AG10803 (cell line): ENCODE results near the gene CDH23.
"Not testable (repeated sequence)": the region's sequence is repeated elsewhere in the genome, so short reads cannot be mapped to it uniquely, and the experiment has no call there.

Experiments used
- DNase-seq: peaks from one replicate; pipeline ENCODE4 v3.0.0; 2010; ENCODE audit warnings: low read depth
- H3K4me3 ChIP-seq: 2 replicates; pipeline ENCODE4 v1.5.1; 2011; ENCODE audit warnings: mild to moderate bottlenecking, low read length, control low read depth
- CTCF ChIP-seq: conservative IDR thresholded peaks from 2 replicates; pipeline ENCODE4 v1.5.1; 2011; ENCODE audit warnings: mild to moderate bottlenecking, low read length, control low read depth, inconsistent platforms

CDH23 gene

GRCh38 chr10:71353639-71354038, 43.1 kb upstream of the CDH23 start:
- DNase-seq: no peak
- no peak for TF ChIP-seq CTCF
- H3K4me3 ChIP-seq: no peak overlapping the region

DNA sequence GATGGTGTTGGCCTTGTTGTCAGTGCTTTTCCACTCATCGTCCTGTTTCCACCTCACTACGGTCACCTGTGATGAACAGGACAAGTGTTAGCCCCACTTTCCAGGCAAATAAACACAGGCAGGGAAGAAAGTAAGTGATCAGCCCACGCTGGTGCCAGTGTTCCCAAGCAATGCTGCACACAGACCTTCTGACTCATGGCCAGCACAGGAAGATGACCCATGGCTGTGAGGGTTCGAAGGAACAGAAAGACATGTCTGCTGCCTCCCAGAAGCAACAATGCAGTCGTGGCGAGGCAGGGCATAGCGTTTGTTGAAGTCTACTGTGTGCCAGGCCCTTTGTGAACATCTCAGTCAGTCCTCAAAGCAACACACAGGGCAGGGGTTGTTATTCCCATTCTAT, 41.9 kb upstream of the CDH23 start:
- TF ChIP-seq CTCF: no peak
- no peak overlapping the region for H3K4me3 ChIP-seq
- no peak for DNase-seq

- TF ChIP-seq CTCF: no peak
Measured at GRCh38 chr10:71355886-71356285, 40.8 kb upstream of the CDH23 start.

DNA sequence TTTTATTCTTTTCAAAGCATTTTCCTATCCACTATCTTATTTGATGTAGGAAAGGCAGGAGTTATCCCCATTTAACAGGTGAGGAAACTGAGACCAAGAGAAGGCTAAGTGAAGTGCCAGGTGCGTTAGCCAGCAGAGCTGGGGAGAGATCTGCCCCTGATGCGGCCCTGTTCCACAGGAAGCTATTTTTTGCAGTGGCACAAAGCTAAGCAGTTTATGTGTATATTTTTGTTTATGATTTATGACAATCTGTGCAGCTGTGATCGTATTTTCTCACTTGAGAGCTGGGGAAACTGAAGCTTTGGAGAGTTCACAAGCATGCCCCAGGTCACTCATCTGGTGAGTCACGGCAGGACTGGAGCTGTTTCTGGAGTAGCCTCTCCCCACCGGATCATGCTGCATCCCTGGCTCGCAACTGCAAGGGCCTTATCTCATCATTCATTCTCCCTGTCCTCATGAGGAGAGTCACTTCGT, 38.9 kb upstream of the CDH23 start:
- no peak overlapping the region for H3K4me3 ChIP-seq
- no peak for DNase-seq
- no peak for TF ChIP-seq CTCF

More at GRCh38 chr10:71355886-71356285, 40.8 kb upstream of the CDH23 start:
- H3K4me3 ChIP-seq: no peak overlapping the region
- DNase-seq: no peak

- H3K4me3 ChIP-seq: no peak overlapping the region
- no peak for TF ChIP-seq CTCF
- no peak for DNase-seq
Measured at GRCh38 chr10:71358277-71358676, 38.4 kb upstream of the CDH23 start.

DNA sequence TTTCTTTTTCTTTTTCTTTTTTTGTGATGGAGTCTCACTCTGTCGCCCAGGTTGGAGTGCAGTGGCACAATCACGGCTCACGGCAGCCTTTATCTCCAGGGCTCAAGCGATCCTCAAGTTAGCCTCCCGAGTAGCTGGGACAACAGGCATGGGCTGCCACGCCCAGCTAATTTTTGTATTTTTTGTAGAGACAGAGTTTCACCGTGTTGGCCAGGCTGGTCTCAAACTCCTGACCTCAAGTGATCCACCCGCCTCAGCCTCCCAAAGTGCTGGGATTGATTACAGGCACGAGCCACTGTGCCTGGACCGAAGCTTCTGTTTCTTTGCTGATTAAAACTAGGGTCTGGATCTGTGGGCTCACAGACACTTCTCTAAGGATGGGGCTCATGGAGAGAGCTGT, 37.8 kb upstream of the CDH23 start:
- H3K4me3 ChIP-seq, DNase-seq: not testable (repeated sequence)

DNA sequence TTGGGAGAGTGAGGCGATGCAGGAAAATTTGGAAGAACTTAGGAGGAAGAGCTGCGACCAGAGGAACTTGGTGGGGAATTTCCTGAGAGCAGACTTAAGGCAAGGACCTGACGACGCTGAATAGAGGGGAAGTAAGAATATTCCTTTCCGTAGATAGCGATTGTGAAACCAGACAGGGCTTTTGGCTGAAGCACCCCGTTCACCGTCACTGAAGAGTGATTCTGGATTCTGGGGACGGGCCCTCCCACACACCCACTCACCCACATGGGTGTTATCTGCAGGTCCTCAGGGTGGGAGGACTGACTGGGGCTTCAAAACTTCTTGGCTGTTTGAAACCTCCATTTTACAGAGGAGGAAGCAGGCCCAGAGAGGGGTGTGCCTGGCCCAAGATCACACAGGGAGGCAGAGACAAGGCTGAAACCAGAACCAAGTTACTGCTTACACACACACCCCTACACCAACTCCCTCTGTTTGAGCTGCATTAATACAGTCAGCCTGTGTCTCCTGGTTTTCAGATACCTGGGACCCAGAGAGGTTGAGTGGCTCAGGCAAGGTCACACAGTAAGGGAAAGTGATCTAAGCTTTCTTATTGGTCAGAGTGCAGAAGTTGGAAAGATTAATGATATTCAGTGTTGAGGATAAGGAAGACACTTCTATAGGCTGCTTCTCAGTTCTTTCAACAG, 37.2 kb upstream of the CDH23 start:
- DNase-seq: no peak
- TF ChIP-seq CTCF: no peak
- no peak overlapping the region for H3K4me3 ChIP-seq
